ENCODE measurements around the gene UCN.

DNA sequence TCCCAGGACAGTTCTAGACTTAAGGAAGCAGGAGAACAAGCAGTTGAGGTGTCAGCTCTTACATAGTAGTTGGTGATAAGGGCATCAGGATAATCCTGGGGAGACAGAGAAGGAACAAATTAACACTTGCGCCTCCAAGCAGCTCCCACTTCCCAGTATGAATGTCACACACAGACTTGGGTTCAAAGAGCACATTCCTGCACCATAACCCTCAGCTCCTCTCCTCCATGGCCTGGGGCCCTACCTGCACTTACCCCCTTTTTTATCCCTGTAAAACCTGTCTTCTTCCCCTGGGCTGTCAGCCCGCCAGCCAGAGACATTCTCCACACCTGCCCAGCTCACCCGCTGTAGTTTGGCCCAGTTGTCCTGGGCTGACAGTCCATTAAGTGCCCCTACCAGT is 3.9 kb upstream of the UCN start:
- TF ChIP-seq, protein P1, sequence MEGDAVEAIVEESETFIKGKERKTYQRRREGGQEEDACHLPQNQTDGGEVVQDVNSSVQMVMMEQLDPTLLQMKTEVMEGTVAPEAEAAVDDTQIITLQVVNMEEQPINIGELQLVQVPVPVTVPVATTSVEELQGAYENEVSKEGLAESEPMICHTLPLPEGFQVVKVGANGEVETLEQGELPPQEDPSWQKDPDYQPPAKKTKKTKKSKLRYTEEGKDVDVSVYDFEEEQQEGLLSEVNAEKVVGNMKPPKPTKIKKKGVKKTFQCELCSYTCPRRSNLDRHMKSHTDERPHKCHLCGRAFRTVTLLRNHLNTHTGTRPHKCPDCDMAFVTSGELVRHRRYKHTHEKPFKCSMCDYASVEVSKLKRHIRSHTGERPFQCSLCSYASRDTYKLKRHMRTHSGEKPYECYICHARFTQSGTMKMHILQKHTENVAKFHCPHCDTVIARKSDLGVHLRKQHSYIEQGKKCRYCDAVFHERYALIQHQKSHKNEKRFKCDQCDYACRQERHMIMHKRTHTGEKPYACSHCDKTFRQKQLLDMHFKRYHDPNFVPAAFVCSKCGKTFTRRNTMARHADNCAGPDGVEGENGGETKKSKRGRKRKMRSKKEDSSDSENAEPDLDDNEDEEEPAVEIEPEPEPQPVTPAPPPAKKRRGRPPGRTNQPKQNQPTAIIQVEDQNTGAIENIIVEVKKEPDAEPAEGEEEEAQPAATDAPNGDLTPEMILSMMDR (conservative IDR thresholded peaks at IDR 0.05 in 1 of 2, IDR thresholded peaks at IDR 0.05 in 1 of 2; ENCODE audit: extremely low read depth in 1 of 2, insufficient read depth in 1 of 2, low read depth in 1 of 2, low read length in 2 of 2), result no peak
- TF ChIP-seq EZH2 (IDR thresholded peaks at IDR 0.05; ENCODE audit: borderline replicate concordance, low read length), result no peak
